GM12872 (cell line): Measurements from ENCODE around the gene ASIP.

ENCODE experiments used
- CTCF ChIP-seq: IDR thresholded peaks from 3 replicates; pipeline ENCODE4 v1.5.1; 2011; ENCODE audit warnings: low read depth, mild to moderate bottlenecking, low read length, moderate library complexity; ENCODE audit not compliant: insufficient read depth

ASIP gene

GRCh38 chr20:34302312-34302722 lies 61.1 kb downstream of the ASIP start:
- TF ChIP-seq CTCF = peak; percentile 26; the same call in 1 of the 3 replicates

GRCh38 chr20:34302723-34303533 lies 61.7 kb downstream of the ASIP start, which contains the start of gene AHCY:
Gene AHCY, minus strand, starts transcription at chr20:34303355. Its CDS starts 85 bp downstream, at chr20:34303270.
- no peak for TF ChIP-seq CTCF

GRCh38 chr20:34305333-34306230 lies 64.4 kb downstream of the ASIP start:
- no peak for TF ChIP-seq CTCF

GRCh38 chr20:34309691-34310090 lies 68.5 kb downstream of the ASIP start:
- TF ChIP-seq CTCF = no peak

GRCh38 chr20:34310481-34311117 lies 69.4 kb downstream of the ASIP start:
- no peak for TF ChIP-seq CTCF

- TF ChIP-seq CTCF = no peak
Measured at GRCh38 chr20:34311118-34312023, 70.1 kb downstream of the ASIP start.
